Stimulated activated CD4-positive, alpha-beta T cell treated with anti-CD3 and anti-CD28 coated beads, TNF-alpha, amount 100 ng/mL, for 48 hours (primary cell): ENCODE results near the gene OR5AR1.
"Not testable (repeated sequence)": the region's sequence is repeated elsewhere in the genome, so short reads cannot be mapped to it uniquely, and the experiment has no call there.

Experiments used
- DNase-seq, 3 donors: peaks; one replicate each; pipeline ENCODE4 v3.0.0-alpha.2; 2020; ENCODE audit warnings: low read depth in 3 of 3

The OR5AR1 gene

GRCh38 chr11:56663386-56663785 is at the start of gene OR5AR1:
OR5AR1 (plus strand) TSS chr11:56663686; CDS start chr11:56663686, 0 bp downstream.
- no peak for DNase-seq

GRCh38 chr11:56624661-56625110 is 38.8 kb upstream of the OR5AR1 start:
- no peak for DNase-seq

- DNase-seq: no peak
Observed at GRCh38 chr11:56625946-56626345, 37.5 kb upstream of the OR5AR1 start.

DNA sequence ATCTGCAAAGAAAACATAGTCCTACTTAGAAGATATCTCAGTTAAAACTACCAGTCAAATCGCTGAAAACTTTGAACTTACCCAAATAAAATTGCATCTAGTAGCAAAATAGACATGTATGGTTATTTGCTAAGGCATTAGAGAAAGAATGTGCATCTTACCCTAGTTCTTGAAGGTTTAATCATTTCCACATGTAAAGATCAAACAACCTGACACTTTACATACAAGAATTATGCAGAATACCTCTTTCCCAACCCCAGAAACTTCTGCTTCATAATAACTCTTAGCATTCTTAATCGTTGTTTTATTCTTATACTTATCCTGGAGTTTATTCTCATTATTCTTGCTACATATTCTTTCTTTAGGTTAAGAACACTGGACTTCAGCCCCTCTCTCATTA is 31.2 kb upstream of the OR5AR1 start:
- DNase-seq: no peak

DNA sequence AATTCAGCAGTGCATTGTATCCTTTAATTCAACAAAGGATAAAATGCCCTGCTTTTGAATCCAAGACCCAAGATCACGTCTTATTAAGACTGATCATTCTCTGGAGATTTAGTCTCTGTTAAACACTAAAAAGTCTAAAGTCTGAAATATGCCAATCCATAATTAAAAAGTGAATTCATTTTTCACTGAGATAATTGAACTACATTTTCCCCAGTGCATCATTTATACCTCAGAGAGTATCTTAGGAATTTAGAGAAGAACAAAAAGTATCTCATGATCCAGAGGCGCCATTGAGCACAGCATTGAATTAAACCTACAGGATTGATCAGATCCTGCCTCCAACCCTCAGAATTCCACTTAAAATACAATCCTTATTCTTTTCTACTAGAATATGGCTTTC is 26.6 kb upstream of the OR5AR1 start:
- DNase-seq: no peak

- no peak for DNase-seq
Observed at GRCh38 chr11:56637500-56637899, 26.0 kb upstream of the OR5AR1 start.

GRCh38 chr11:56642339-56642738 is 21.1 kb upstream of the OR5AR1 start, which contains the start of gene OR5AP2:
OR5AP2 (minus strand) TSS chr11:56642439; CDS start chr11:56642439, 0 bp downstream.
- DNase-seq: no peak

DNA sequence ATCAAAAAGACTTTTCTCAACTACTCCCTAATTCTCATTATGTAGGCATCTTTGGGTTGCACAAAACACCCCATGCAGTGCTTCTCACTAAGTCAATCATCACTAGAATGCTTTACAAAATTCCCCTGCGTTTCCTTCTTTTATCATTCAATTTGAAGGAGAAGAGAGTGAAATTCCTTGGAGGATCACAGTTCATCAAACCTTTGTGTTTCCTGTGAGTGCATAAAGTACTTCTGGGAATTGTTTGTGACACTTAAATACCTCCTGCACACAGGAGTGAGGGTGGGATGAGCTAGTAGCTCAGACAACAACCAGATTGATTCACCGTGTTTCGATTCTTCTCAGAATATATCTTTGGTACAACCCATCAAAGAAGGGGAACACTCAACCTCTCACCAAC is 3.7 kb upstream of the OR5AR1 start:
- no peak for DNase-seq

- DNase-seq: no peak
Observed at GRCh38 chr11:56670984-56671383, 7.5 kb downstream of the OR5AR1 start.

GRCh38 chr11:56688554-56689100 is 25.1 kb downstream of the OR5AR1 start:
- no peak for DNase-seq

DNA sequence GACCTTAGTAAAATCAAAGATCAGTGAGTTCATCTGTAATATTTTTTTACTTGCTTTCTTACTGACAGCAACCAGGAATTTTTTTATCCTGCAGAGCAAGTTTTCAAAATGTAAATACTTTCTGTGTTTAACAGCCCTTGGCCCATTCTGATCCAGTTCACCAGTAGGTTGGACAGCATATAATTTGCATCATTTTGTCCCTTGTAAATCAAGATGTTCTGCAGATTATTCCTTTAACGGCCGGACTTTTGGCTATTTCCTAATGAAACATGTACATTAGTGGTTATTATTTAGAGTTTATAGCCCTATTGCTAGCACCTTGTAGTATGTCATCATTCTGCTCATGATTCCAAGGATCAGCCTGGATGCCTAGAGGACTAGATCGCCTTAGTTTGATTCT is 27.7 kb downstream of the OR5AR1 start:
- DNase-seq: not testable (repeated sequence)

DNA sequence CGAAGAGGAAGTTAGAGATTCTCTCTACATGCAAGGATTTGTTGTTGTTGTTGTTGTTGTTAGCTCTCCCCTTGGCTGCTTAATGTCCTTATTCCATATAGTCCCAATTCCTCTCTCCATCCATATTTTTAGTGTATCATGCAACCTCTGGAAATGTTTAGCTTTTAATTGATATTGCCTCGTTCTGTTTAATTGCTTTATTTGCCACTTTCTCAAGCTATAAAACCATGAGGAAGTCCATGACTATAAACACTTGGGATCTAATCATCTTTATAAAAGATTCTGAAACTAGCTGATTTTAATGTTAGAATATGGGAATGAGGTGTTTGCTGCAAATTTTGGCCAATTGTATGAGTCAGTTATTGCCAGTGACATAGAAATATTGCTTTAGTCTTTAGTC is 29.9 kb downstream of the OR5AR1 start:
- DNase-seq: no peak

DNA sequence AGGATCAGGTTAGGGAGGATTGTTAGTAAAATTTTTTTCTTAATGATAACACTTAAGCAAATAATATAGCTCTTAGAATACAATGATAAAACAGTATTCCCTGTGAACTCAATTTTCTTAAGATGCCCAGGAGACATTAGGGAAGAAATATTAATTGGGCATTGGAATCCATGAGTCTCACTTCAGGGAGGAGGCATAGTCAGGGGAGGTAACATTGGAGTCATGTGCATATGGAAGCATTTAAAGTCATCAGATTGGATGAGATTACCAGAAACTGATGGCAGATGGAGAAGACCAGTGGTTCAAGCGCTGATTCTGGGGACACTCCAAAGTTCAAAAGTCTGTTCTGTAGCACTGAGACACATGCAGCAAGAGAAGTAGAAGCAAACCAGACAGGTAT is 35.3 kb downstream of the OR5AR1 start, which contains the start of gene OR9G1:
Gene OR9G1, plus strand, starts transcription at position 301 of the 400 bp plus-strand sequence. CDS start 1,293 bp downstream, outside the sequence.
- DNase-seq: no peak

GRCh38 chr11:56700242-56700913 is 36.9 kb downstream of the OR5AR1 start:
- no peak for DNase-seq

DNA sequence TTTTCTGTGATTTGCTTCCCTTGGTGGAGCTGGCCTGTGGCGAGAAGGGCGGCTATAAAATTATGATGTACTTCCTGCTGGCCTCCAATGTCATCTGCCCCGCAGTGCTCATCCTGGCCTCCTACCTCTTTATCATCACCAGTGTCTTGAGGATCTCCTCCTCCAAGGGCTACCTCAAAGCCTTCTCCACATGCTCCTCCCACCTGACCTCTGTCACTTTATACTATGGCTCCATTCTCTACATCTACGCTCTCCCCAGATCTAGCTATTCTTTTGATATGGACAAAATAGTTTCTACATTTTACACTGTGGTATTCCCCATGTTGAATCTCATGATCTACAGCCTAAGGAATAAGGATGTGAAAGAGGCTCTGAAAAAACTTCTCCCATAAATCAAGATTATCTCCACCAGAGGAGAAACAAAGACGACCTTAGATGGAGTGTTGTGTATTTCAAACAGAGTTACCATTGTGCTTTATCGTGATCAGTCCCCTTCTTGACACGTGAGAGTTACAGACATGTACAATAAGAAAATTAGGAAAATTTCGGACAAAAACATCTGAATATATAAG is 37.5 kb downstream of the OR5AR1 start:
- no peak for DNase-seq

DNA sequence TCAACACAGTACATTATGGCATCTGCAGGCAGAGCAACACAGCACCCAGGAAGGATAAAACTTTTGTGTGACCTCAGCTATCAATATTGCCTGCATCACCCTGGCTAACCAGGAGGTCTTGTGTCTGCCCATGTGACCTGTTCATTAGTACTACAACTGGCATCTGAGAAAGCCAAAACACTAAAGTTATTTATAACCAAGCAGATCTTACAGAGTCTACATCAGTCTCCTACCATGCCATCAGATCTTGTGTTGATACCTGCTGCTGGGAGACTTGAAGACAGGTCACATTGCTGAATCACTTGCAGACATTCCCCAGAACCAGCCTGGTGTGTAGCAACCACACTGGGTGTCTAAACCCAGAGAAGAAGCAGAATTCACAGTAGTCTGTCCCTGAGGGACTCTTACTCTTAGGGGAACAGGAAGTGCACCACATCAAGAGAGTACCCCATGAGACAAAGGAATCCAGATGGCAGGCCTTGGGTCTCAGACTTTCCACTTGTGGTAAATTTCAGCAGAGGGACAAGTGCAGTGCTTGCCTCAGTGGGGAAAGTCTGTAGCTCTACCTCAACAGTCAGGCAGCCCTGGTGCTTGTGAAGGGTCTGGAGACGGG is 42.4 kb downstream of the OR5AR1 start:
- DNase-seq: no peak

- no peak for DNase-seq
Observed at GRCh38 chr11:56706486-56706885, 43.0 kb downstream of the OR5AR1 start.

GRCh38 chr11:56714206-56714605 is 50.7 kb downstream of the OR5AR1 start:
- no peak for DNase-seq
